ENCODE results near the gene RGP1. TPM values are rescaled to one million over a fixed set of nuclear protein-coding genes. Genes with fewer than 3 reads are reported as not detected.
A peak's percentile ranks its signal among the peaks of the same experiment; 100 is the strongest.

RGP1 gene
- total and polyA plus RNA-seq, 7 experiments from 2014 or later, result 8.8 to 28.8 (median 22.4) TPM

- H3K9me3 ChIP-seq (ENCODE audit: control insufficient read depth in 2 of 3, low read length in 3 of 3), result no peaks in the 10 kb centered on the region
- Mint-ChIP-seq H3K4me3 (peak within 1 kb of the TSS in 4 of 10 donors; percentile 11 to 30 (median 18)), H3K27me3 (no peaks in the 10 kb centered on the region), H3K4me1 (peaks cover 33 to 65% (median 44%) of the 10 kb centered on the region in 7 donors), H3K36me3 (peaks cover 7 to 26% (median 18%) of the 10 kb centered on the region in 5 donors), H3K9me3 (no peaks in the 10 kb centered on the region), H3K27ac (peak within 1 kb of the TSS in 7 of 9 donors; percentile 20 to 98 (median 81))
- intact Hi-C loops (cut with micrococcal nuclease), result no loop called here
- H3K4me3 ChIP-seq (ENCODE audit: low read length), result no peak within 1 kb of the TSS
- DNase-seq (no peak), ATAC-seq (no peak)
- no peak within 1 kb of the TSS for H3K27ac ChIP-seq (ENCODE audit: low read depth, low read length)
- H3K36me3 ChIP-seq (ENCODE audit: control insufficient read depth in 2 of 3, insufficient read depth in 3 of 3, low read length in 3 of 3), result peaks cover 9 to 52% (median 12%) of the 10 kb centered on the region in 3 experiments
- H3K27me3 ChIP-seq (ENCODE audit: control insufficient read depth in 2 of 2, insufficient read depth in 2 of 2, low read length in 2 of 2), result no peaks in the 10 kb centered on the region
- CTCF ChIA-PET, result interaction anchor here (1.0 kb wide), 1 partner anchor 19 kb away, joined by 3 read pairs; no protein-coding TSS in a partner anchor
- POLR2A ChIA-PET, result interaction anchor here (0.8 to 3.3 kb wide), 4 partner anchors 10 to 60 kb away, joined by 3 to 8 read pairs (median 3); partner anchors contain the start of gene HINT2
- H3K4me1 ChIP-seq (ENCODE audit: control insufficient read depth in 2 of 2, insufficient read depth in 2 of 2, low read length in 2 of 2), result peaks cover 16 to 17% of the 10 kb centered on the region in 2 donors
Measured at GRCh38 chr9:35754264-35754663, 5.2 kb downstream of the RGP1 start, which contains the start of gene MSMP. Gene MSMP, minus strand, starts transcription at chr9:35754276. Its CDS starts 147 bp downstream, at chr9:35754129.

- no peaks in the 10 kb centered on the region for H3K27me3 ChIP-seq (ENCODE audit: control insufficient read depth in 2 of 2, insufficient read depth in 2 of 2, low read length in 2 of 2)
- no peak overlapping the region for H3K4me3 ChIP-seq (ENCODE audit: low read length)
- no peak overlapping the region for H3K27ac ChIP-seq (ENCODE audit: low read depth, low read length)
- Mint-ChIP-seq H3K36me3 (peaks cover 7 to 30% (median 18%) of the 10 kb centered on the region in 5 donors), H3K4me3 (peak overlapping the region in 7 of 10 donors; percentile 11 to 89 (median 23)), H3K9me3 (no peaks in the 10 kb centered on the region), H3K27me3 (no peaks in the 10 kb centered on the region), H3K4me1 (peaks cover 36 to 64% (median 45%) of the 10 kb centered on the region in 7 donors), H3K27ac (peak overlapping the region in 6 of 9 donors; percentile 42 to 98 (median 83))
- H3K4me1 ChIP-seq (ENCODE audit: control insufficient read depth in 2 of 2, insufficient read depth in 2 of 2, low read length in 2 of 2), result peaks cover 11 to 13% of the 10 kb centered on the region in 2 donors
- intact Hi-C loops (cut with micrococcal nuclease), result no loop called here
- peaks cover 9 to 48% (median 12%) of the 10 kb centered on the region in 3 experiments for H3K36me3 ChIP-seq (ENCODE audit: control insufficient read depth in 2 of 3, insufficient read depth in 3 of 3, low read length in 3 of 3)
- ChIA-PET POLR2A (interaction anchor here (0.9 to 3.3 kb wide), 6 partner anchors 8 to 59 kb away, joined by 3 to 13 read pairs (median 6); partner anchors contain the start of genes CREB3, HINT2 and TLN1), CTCF (interaction anchor here (0.7 to 2.3 kb wide), 2 partner anchors 19 to 35 kb away, joined by 5 to 12 read pairs; no protein-coding TSS in a partner anchor)
- no peaks in the 10 kb centered on the region for H3K9me3 ChIP-seq (ENCODE audit: control insufficient read depth in 2 of 3, low read length in 3 of 3)
- DNase-seq (no peak), ATAC-seq (no peak)
Measured at GRCh38 chr9:35755071-35755470, 6.0 kb downstream of the RGP1 start.

- peaks cover 6 to 9% of the 10 kb centered on the region in 2 donors for H3K4me1 ChIP-seq (ENCODE audit: control insufficient read depth in 2 of 2, insufficient read depth in 2 of 2, low read length in 2 of 2)
- ChIA-PET POLR2A (interaction anchor here (0.6 to 3.3 kb wide), 15 partner anchors 9 to 653 kb away, joined by 3 to 13 read pairs (median 5); partner anchors contain the start of genes CCDC107, CREB3, HINT2 and RMRP), CTCF (interaction anchor here (0.5 to 2.3 kb wide), 14 partner anchors 9 to 140 kb away, joined by 3 to 13 read pairs (median 4); partner anchors contain the start of genes CCDC107, CREB3 and RMRP)
- Mint-ChIP-seq H3K27ac (peak overlapping the region; percentile 88 to 99 (median 94)), H3K27me3 (no peaks in the 10 kb centered on the region), H3K9me3 (no peaks in the 10 kb centered on the region), H3K4me1 (peaks cover 34 to 61% (median 52%) of the 10 kb centered on the region in 7 donors), H3K4me3 (peak overlapping the region; percentile 89 to 100 (median 96)), H3K36me3 (peaks cover 7 to 31% (median 15%) of the 10 kb centered on the region in 5 donors)
- H3K27me3 ChIP-seq (ENCODE audit: control insufficient read depth in 2 of 2, insufficient read depth in 2 of 2, low read length in 2 of 2), result no peaks in the 10 kb centered on the region
- no peaks in the 10 kb centered on the region for H3K9me3 ChIP-seq (ENCODE audit: control insufficient read depth in 2 of 3, low read length in 3 of 3)
- DNase-seq, result peak; percentile 58 to 80 (median 75)
- intact Hi-C loops (cut with micrococcal nuclease), result loop anchor here (1.0 to 2.0 kb wide), 11 partner anchors 8 to 152 kb away; partner anchors contain the start of genes CREB3 (in 2 of the 2), HINT2 (in 2 of the 2), TLN1 (in 2 of the 2) and CCDC107 (in 1 of the 2)
- peaks cover 9 to 38% (median 12%) of the 10 kb centered on the region in 3 experiments for H3K36me3 ChIP-seq (ENCODE audit: control insufficient read depth in 2 of 3, insufficient read depth in 3 of 3, low read length in 3 of 3)
- peak; percentile 95 for ATAC-seq
- peak overlapping the region; percentile 82 for H3K27ac ChIP-seq (ENCODE audit: low read depth, low read length)
- H3K4me3 ChIP-seq (ENCODE audit: low read length), result peak overlapping the region; percentile 92
Measured at GRCh38 chr9:35756275-35757225, 7.5 kb downstream of the RGP1 start.

- Histone ChIP-seq H3K36me3 (ENCODE audit: control insufficient read depth in 2 of 3, insufficient read depth in 3 of 3, low read length in 3 of 3) (peaks cover 9 to 30% (median 12%) of the 10 kb centered on the region in 3 experiments), H3K9me3 (ENCODE audit: control insufficient read depth in 2 of 3, low read length in 3 of 3) (no peaks in the 10 kb centered on the region), H3K27ac (ENCODE audit: low read depth, low read length) (peak overlapping the region; percentile 82), H3K27me3 (ENCODE audit: control insufficient read depth in 2 of 2, insufficient read depth in 2 of 2, low read length in 2 of 2) (no peaks in the 10 kb centered on the region), H3K4me3 (ENCODE audit: low read length) (peak overlapping the region; percentile 92), H3K4me1 (ENCODE audit: control insufficient read depth in 2 of 2, insufficient read depth in 2 of 2, low read length in 2 of 2) (peaks cover 6 to 9% of the 10 kb centered on the region in 2 donors)
- ChIA-PET CTCF (interaction anchor here (0.5 to 2.3 kb wide), 10 partner anchors 10 to 139 kb away, joined by 3 to 13 read pairs (median 4); partner anchors contain the start of genes CCDC107, CREB3 and RMRP), POLR2A (interaction anchor here (0.9 to 2.2 kb wide), 9 partner anchors 8 to 110 kb away, joined by 3 to 11 read pairs (median 6); partner anchors contain the start of genes CCDC107, GBA2, RGP1 and RMRP)
- H3K4me3 Mint-ChIP-seq, result peak overlapping the region; percentile 89 to 100 (median 94)
- no peaks in the 10 kb centered on the region for H3K9me3 Mint-ChIP-seq
- H3K36me3 Mint-ChIP-seq, result peaks cover 3 to 26% (median 11%) of the 10 kb centered on the region in 5 donors
- intact Hi-C loops (cut with micrococcal nuclease), result loop anchor here (2.0 kb wide), 4 partner anchors 17 to 71 kb away; partner anchors contain the start of genes FAM221B (in 1 of the 2), HINT2 (in 1 of the 2) and TMEM8B (in 1 of the 2)
- peak in 5 of 9 donors; percentile 4 to 29 (median 11) for DNase-seq
- H3K27ac Mint-ChIP-seq, result peak overlapping the region; percentile 81 to 99 (median 88)
- peaks cover 32 to 67% (median 57%) of the 10 kb centered on the region in 7 donors for H3K4me1 Mint-ChIP-seq
- peak; percentile 21 for ATAC-seq
- no peaks in the 10 kb centered on the region for H3K27me3 Mint-ChIP-seq
Measured at GRCh38 chr9:35757226-35757891, 8.3 kb downstream of the RGP1 start.

GRCh38 chr9:35757892-35758275 lies 8.8 kb downstream of the RGP1 start:
- CTCF ChIA-PET, result no interaction called here
- Histone ChIP-seq H3K9me3 (ENCODE audit: control insufficient read depth in 2 of 3, low read length in 3 of 3) (no peaks in the 10 kb centered on the region), H3K4me3 (ENCODE audit: low read length) (no peak overlapping the region), H3K27ac (ENCODE audit: low read depth, low read length) (peak overlapping the region; percentile 82), H3K36me3 (ENCODE audit: control insufficient read depth in 2 of 3, insufficient read depth in 3 of 3, low read length in 3 of 3) (peaks cover 7 to 25% (median 9%) of the 10 kb centered on the region in 3 experiments), H3K4me1 (ENCODE audit: control insufficient read depth in 2 of 2, insufficient read depth in 2 of 2, low read length in 2 of 2) (peaks cover 6 to 9% of the 10 kb centered on the region in 2 donors), H3K27me3 (ENCODE audit: control insufficient read depth in 2 of 2, insufficient read depth in 2 of 2, low read length in 2 of 2) (no peaks in the 10 kb centered on the region)
- Mint-ChIP-seq H3K4me3 (peak overlapping the region; percentile 73 to 100 (median 94)), H3K9me3 (no peaks in the 10 kb centered on the region), H3K27ac (peak overlapping the region; percentile 31 to 98 (median 87)), H3K4me1 (peaks cover 34 to 67% (median 59%) of the 10 kb centered on the region in 7 donors), H3K36me3 (peaks cover 0 to 21% (median 8%) of the 10 kb centered on the region in 5 donors), H3K27me3 (no peaks in the 10 kb centered on the region)
- POLR2A ChIA-PET, result interaction anchor here (0.7 to 1.9 kb wide), 2 partner anchors 8 to 54 kb away, joined by 3 to 8 read pairs; partner anchors contain the start of genes GBA2, RGP1 and SPAG8
- DNase-seq (no peak), ATAC-seq (no peak)
- intact Hi-C loops (cut with micrococcal nuclease), result loop anchor here (2.0 kb wide), 4 partner anchors 17 to 71 kb away; partner anchors contain the start of genes FAM221B (in 1 of the 2), HINT2 (in 1 of the 2) and TMEM8B (in 1 of the 2)
